AG04450 (cell line): ENCODE data around the gene WDR6. TPM values are rescaled to one million over a fixed set of nuclear protein-coding genes. Genes with fewer than 3 reads are reported as not detected.

Experiments
- CTCF ChIA-PET: fragments of 300-600, 350-600 bp; formaldehyde crosslinking; extraction: SDS; loops from one replicate; lab custom pipeline; 2022; ENCODE audit warnings: antibody characterized with exemption, inconsistent platforms; lab: Charles Lee
- POLR2A ChIA-PET: fragments of 350-600 bp; formaldehyde crosslinking; extraction: SDS; loops from one replicate; lab custom pipeline; 2021; ENCODE audit warnings: antibody characterized with exemption, inconsistent platforms; lab: Yijun Ruan, JAX
- DNase-seq: peaks from one replicate; pipeline ENCODE4 v3.0.0-alpha.2; 2011; ENCODE audit warnings: low read depth, low spot score
- H3K27ac ChIP-seq: one replicate; pipeline ENCODE4 v1.5.1; 2012; ENCODE audit warnings: low read depth, low read length, control low read depth
- H3K27me3 ChIP-seq: one replicate; pipeline ENCODE4 v1.6.0; 2012; ENCODE audit warnings: low read length; ENCODE audit not compliant: control insufficient read depth, insufficient read depth
- H3K4me3 ChIP-seq: 2 replicates; pipeline ENCODE4 v1.5.1; 2011; ENCODE audit warnings: mild to moderate bottlenecking, low read depth, low read length, control low read depth
- H3K9me3 ChIP-seq: 2 replicates; pipeline ENCODE4 v1.5.1; 2012; ENCODE audit warnings: low read length; ENCODE audit not compliant: control insufficient read depth, insufficient read depth
- polyA plus RNA-seq: library from polyadenylated mRNA; depleted of rRNA; stranded (reverse); fragments of >200 nt; gene quantifications from 2 replicates; pipeline ENCODE4 v1.2.3, GENCODE V29; 2011
- TF ChIP-seq, protein P1 (sequence below): IDR thresholded peaks from 2 replicates; pipeline ENCODE4 v1.5.1; 2011; ENCODE audit warnings: low read depth, low read length, control low read depth, inconsistent platforms

WDR6 gene
- polyA plus RNA-seq, 1 experiment: 101 TPM

DNA sequence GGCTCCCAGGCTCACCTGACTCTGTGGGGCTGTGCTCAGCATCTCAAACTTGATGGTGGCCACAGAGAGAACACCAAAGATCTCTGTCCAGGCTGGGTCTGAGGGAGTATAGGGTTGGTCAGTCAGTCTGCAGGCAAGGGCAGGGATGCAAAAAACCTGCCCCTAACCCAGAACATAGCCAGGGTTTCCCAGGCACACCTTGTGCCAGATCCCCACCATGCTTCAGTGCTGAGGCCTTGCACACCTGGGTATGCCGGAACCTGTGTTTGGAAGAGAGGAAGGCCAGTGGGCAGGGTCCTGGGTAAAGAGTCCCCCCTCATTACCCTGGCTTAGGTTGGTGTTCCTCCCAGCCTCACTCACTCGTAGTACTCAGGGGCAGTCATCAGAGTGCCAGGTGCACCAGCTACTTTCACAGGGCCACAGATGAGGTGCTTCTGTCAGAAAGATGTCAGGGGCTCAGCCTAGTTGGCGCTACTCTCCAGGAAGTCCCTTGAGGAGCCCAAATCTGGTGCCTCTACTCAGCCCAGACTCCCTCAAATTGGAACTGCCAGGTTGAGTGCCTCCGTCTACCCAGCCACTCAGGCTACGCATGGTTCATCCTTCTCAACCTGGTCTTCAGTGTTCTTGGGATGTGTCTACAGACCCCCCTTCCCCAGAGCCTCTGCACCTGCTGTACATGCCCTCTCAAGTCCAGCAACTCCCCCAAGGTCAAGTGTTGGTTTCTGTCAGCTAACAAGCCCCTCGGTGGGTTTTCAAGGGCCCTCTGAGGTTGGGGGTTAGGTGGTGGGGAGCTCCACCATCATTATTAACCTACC lies 9.4 kb downstream of the WDR6 start:
- ChIA-PET POLR2A (interaction anchor here (0.8 to 4.0 kb wide), 7 partner anchors 8 to 78 kb away, joined by 3 to 33 read pairs (median 4); partner anchors contain the start of genes IMPDH2, P4HTM, QRICH1 and WDR6), CTCF (interaction anchor here (1.2 to 1.3 kb wide), 2 partner anchors 8 to 9 kb away, joined by 3 to 4 read pairs; partner anchors contain the start of gene WDR6)
- DNase-seq: no peak
- TF ChIP-seq, protein P1, sequence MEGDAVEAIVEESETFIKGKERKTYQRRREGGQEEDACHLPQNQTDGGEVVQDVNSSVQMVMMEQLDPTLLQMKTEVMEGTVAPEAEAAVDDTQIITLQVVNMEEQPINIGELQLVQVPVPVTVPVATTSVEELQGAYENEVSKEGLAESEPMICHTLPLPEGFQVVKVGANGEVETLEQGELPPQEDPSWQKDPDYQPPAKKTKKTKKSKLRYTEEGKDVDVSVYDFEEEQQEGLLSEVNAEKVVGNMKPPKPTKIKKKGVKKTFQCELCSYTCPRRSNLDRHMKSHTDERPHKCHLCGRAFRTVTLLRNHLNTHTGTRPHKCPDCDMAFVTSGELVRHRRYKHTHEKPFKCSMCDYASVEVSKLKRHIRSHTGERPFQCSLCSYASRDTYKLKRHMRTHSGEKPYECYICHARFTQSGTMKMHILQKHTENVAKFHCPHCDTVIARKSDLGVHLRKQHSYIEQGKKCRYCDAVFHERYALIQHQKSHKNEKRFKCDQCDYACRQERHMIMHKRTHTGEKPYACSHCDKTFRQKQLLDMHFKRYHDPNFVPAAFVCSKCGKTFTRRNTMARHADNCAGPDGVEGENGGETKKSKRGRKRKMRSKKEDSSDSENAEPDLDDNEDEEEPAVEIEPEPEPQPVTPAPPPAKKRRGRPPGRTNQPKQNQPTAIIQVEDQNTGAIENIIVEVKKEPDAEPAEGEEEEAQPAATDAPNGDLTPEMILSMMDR: no peak
- H3K9me3 ChIP-seq: no peaks in the 10 kb centered on the region; the same call in 1 of the 2 replicates
- H3K27ac ChIP-seq: no peak overlapping the region
- H3K27me3 ChIP-seq: no peaks in the 10 kb centered on the region
- H3K4me3 ChIP-seq: no peak overlapping the region

DNA sequence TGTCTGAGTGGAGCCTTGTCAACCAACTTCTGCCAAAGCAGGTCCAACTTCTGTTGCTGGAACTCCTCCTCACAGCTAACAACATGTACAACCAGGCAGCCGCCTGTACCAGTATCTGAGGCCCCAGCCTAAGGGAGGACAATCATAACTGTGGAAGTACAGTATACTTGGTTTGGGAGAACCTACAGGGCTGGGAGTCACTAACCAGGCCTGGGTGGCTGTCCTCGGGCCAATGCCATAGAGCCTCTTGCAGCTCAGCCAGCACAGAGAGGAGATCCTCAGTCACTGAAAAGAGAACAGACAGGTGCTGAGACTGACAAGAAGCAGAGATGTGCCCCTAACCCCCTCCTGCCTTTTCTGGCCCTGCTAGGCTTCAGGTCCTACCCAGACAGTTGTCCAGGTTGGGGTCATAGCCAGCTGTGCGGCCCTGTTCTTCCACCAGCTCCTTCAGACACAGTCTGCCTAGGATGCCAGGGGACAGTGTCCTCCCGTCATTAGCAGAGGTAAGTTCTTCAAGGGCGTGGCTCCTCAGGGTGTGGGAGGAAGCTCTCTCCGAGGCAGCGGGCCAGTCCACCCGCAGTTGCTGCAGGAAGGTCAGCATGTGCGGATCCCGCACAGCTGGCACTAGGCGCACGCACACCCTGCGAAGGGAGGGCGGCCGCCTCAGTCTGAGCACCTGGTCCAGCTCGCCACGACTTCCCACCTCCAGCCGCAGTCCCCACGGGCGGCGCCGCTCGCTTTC lies 10.2 kb downstream of the WDR6 start:
- TF ChIP-seq, protein P1: no peak
- peak overlapping the region; percentile 80 for H3K4me3 ChIP-seq
- DNase-seq: no peak
- no peaks in the 10 kb centered on the region; the same call in 1 of the 2 replicates for H3K9me3 ChIP-seq
- H3K27ac ChIP-seq: peak overlapping the region; percentile 31
- ChIA-PET POLR2A (interaction anchor here (1.0 to 4.0 kb wide), 7 partner anchors 9 to 439 kb away, joined by 3 to 33 read pairs (median 5); partner anchors contain the start of genes IMPDH2, P4HTM, QRICH1 and WDR6), CTCF (interaction anchor here (1.2 to 1.3 kb wide), 2 partner anchors 8 to 10 kb away, joined by 3 to 4 read pairs; partner anchors contain the start of gene WDR6)
- no peaks in the 10 kb centered on the region for H3K27me3 ChIP-seq

DNA sequence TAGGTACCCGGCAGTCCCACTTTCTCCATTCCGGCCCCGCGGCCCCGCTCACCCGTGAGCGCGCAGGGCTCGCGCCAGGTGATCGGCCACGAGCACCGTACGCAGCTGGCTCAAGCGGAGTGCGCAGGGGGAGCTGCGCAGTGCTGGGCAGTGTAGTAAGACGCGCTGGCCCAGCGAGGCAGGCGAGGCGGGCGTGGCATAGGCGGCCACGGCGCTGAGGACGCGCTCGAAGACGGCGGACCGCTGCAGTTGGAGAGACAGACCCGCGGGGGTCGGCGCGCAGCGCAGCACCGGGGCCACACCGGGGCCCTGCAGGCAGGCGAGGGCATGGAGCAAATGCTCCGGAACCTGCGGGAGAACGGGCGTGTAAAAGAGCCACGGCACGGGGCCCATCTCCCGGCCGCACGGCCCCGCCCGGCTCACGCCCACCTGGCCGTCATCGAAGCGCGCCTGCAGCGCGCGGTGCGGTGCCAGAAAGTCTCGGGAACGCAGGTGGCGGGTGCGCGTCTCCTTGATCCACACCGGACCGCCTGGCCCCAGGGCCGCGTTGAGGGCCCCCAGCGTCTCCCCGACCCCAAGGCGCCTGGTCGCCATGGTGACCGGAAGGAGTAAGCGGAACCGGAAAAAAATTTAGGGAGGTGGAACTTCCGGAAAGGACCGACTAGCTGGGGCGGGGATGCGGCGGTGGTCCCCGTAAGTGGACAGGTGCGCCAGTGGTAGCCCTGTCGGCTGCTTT lies 10.9 kb downstream of the WDR6 start, which contains the start of gene DALRD3:
DALRD3 (minus strand) TSS at position 610 of the 736 bp plus-strand sequence; CDS start at position 594, 16 bp downstream.
- TF ChIP-seq, protein P1: no peak
- ChIA-PET CTCF (interaction anchor here (0.6 to 1.3 kb wide), 2 partner anchors 9 to 30 kb away, joined by 3 to 4 read pairs; no protein-coding TSS in a partner anchor), POLR2A (interaction anchor here (0.6 to 4.0 kb wide), 10 partner anchors 9 to 725 kb away, joined by 3 to 33 read pairs (median 4); partner anchors contain the start of genes IMPDH2, P4HTM, QRICH1 and WDR6)
- no peaks in the 10 kb centered on the region; the same call in 1 of the 2 replicates for H3K9me3 ChIP-seq
- H3K27ac ChIP-seq: peak within 1 kb of the TSS; percentile 39
- H3K4me3 ChIP-seq: peak within 1 kb of the TSS; percentile 80
- no peaks in the 10 kb centered on the region for H3K27me3 ChIP-seq
- DNase-seq: no peak

DNA sequence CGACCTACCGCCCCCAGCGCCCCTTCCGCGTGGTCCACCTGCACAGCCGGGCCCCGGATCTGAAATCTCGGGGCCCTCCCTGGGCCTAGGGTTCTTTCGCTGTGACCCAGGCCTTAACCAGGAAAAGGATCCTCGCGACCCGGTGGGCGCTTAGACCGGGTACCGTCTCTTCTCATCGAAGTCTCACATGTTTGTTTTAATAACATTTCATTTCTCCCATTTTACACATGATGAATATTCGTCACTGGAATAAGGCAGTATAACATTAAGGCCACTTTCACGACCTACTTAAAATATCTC lies 11.5 kb downstream of the WDR6 start:
- H3K9me3 ChIP-seq: no peaks in the 10 kb centered on the region; the same call in 1 of the 2 replicates
- POLR2A ChIA-PET: interaction anchor here (0.6 to 4.0 kb wide), 6 partner anchors 10 to 725 kb away, joined by 3 to 33 read pairs (median 6); partner anchors contain the start of genes IMPDH2, P4HTM, QRICH1 and WDR6
- H3K27ac ChIP-seq: peak overlapping the region; percentile 39
- CTCF ChIA-PET: interaction anchor here (0.6 kb wide), 1 partner anchor 31 kb away, joined by 3 read pairs; no protein-coding TSS in a partner anchor
- H3K27me3 ChIP-seq: no peaks in the 10 kb centered on the region
- TF ChIP-seq, protein P1: no peak
- no peak for DNase-seq
- peak overlapping the region; percentile 80 for H3K4me3 ChIP-seq
